Lower leg skin (tissue), 4 donors: ENCODE data around the gene SOAT2. TPM values are rescaled to one million over a fixed set of nuclear protein-coding genes. Genes with fewer than 3 reads are reported as not detected.

Experiments used
- DNase-seq, 2 donors: peaks; one replicate each; pipeline ENCODE4 v3.0.0-alpha.2; 2019; ENCODE audit warnings: low spot score in 2 of 2
- H3K4me3 ChIP-seq: fragments of 200-600 bp; sonication (generic); 2 replicates; pipeline ENCODE4 v1.5.1; 2017; ENCODE audit warnings: mild to moderate bottlenecking, low read depth; ENCODE audit not compliant: poor library complexity, severe bottlenecking
- POLR2A ChIP-seq, 2 donors: fragments of 450-650 bp; IDR thresholded peaks; one replicate each; pipeline ENCODE4 v1.6.1; 2016 to 2017; ENCODE audit warnings: antibody characterized with exemption in 2 of 2, mild to moderate bottlenecking in 1 of 2, moderate library complexity in 1 of 2
- WGBS, 2 donors: methylation state at CpG; one replicate each; pipeline ENCODE4 v1.1.5; 2018; 5-methylcytosine and 5-hydroxymethylcytosine counted together
- intact Hi-C: fragments of 100-400 bp; cut with DNase I; formaldehyde crosslinking; loops from one replicate; pipeline ENCODE4 v1.15.0; 2023; ENCODE audit warnings: low total_unique reads
- total RNA-seq, 4 donors: library from RNA; depleted of rRNA; stranded (reverse); fragments of >200 nt; gene quantifications; one replicate each; pipeline ENCODE4 v1.1.0, GENCODE V29; 2016
- TF ChIP-seq, protein P1 (sequence below), 3 donors: fragments of 450-650 bp; IDR thresholded peaks; one replicate each; pipeline ENCODE4 v1.5.1; 2016; ENCODE audit warnings: antibody characterized with exemption in 3 of 3, mild to moderate bottlenecking in 3 of 3, moderate library complexity in 2 of 3

SOAT2 gene
- total RNA-seq, 4 donors from 2014 or later: 0.26 to 0.63 TPM; not detected in 2

DNA sequence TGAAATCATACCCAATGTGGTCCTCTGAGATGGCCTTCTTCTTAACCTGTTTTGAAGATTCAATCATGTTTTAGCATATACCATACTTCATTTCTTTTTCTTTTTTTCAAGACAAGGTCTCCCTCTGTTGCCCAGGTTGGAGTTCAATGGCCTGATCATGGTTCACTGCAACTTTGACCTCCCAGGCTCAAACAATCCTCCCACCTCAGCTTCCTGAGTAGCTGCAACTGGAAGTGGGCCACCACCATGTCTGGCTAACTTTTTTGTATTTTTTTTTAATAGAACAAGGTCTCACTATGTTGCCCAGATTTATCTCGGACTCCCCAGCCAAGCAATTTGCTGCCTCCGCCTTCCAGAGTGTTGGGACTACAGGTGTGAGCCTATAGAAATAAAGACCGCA lies 30.4 kb downstream of the SOAT2 start:
- no peak for DNase-seq
- 75% methylated on average over 3 of the region's 3 CpGs for WGBS, 2 donors
- TF ChIP-seq POLR2A (IDR thresholded peaks at IDR 0.05): no peak
- TF ChIP-seq, protein P1, sequence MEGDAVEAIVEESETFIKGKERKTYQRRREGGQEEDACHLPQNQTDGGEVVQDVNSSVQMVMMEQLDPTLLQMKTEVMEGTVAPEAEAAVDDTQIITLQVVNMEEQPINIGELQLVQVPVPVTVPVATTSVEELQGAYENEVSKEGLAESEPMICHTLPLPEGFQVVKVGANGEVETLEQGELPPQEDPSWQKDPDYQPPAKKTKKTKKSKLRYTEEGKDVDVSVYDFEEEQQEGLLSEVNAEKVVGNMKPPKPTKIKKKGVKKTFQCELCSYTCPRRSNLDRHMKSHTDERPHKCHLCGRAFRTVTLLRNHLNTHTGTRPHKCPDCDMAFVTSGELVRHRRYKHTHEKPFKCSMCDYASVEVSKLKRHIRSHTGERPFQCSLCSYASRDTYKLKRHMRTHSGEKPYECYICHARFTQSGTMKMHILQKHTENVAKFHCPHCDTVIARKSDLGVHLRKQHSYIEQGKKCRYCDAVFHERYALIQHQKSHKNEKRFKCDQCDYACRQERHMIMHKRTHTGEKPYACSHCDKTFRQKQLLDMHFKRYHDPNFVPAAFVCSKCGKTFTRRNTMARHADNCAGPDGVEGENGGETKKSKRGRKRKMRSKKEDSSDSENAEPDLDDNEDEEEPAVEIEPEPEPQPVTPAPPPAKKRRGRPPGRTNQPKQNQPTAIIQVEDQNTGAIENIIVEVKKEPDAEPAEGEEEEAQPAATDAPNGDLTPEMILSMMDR (IDR thresholded peaks at IDR 0.05): no peak
- intact Hi-C loops: no loop called here
- H3K4me3 ChIP-seq: no peak overlapping the region

DNA sequence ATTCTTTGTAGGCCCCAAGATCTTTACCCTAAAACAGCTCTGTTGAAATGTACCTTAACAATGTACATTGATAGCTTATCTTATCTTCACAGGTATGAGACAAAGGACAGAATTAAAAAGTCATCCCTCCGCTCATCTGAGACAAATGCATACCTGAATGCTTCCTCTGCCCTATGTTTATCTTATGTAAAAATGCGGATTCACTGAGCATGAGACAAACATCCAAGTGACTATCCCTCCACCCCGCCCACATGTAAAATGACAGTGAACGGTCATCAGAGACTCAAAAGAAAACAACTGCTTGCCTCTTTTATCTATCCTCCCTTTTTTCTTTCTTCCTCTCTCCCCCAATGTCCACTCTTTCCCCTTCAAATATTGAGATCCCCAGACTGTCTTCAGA lies 40.1 kb downstream of the SOAT2 start:
- intact Hi-C loops: no loop called here
- DNase-seq: no peak
- H3K4me3 ChIP-seq: no peak overlapping the region
- TF ChIP-seq, protein P1 (IDR thresholded peaks at IDR 0.05): no peak
- TF ChIP-seq POLR2A (IDR thresholded peaks at IDR 0.05): no peak
- WGBS, 2 donors: 89 to 93% methylated on average over 4 of the region's 4 CpGs

DNA sequence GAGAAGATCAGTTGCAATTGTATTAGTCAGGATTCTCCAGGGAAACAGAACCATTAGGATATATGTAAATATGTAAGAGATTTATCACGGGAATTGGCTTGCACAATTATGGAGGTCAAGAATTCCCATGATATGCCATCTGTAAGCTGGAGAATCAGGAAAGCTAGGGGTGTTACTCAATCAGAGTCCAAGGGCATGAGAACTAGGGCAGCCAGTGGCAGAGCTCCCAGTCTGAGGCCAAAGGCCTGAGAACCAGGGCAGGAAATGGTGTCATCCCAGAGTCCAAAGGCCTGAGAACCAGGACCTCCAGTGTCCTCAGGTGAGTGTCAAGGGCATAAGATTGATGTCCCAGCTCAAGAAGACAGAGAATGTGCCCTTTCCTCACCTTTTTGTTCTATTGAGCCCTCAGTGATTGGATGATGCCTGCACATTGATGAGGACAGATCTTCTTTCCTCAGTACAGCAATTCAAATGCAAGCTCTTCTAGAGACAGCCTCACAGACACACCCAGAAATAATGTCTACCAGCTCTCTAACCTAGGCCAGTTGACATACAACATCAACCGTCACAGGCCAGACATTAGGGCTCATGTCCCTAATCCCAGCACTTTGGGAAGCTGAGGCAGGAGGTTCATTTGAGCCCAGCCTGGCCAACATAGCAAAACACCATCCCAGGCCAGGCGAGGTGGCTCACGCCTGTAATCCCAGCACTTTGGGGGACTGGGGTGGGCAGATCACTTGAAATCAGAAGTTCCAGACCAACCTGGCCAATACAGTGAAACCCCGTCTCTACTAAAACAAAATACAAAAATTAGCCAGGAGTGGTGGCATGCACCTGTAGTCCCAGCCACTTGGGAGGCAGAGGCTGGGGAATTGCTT lies 42.3 kb downstream of the SOAT2 start:
- WGBS, 2 donors: 90 to 91% methylated on average over 5 of the region's 5 CpGs
- no peak overlapping the region for H3K4me3 ChIP-seq
- peak in 1 of 2 donors; percentile 49 for DNase-seq
- TF ChIP-seq, protein P1 (IDR thresholded peaks at IDR 0.05): no peak
- no peak for TF ChIP-seq POLR2A (IDR thresholded peaks at IDR 0.05)
- intact Hi-C loops: no loop called here

DNA sequence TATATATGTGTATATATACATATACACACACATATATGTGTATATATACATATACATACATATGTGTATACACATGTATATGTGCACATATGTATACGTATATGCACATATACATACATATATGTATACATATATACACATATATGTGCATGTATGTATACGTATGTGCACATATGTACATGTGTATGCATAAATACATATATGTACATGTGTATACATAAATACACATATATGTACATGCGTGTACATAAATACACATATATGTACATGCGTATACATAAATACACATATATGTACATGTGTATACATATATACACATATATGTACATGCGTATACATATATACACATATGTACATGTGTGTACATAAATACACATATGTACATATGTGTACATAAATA lies 43.9 kb downstream of the SOAT2 start:
- WGBS, 2 donors: 84 to 90% methylated on average over 5 of the region's 5 CpGs
- intact Hi-C loops: no loop called here
- DNase-seq: no peak
- H3K4me3 ChIP-seq: no peak overlapping the region
- TF ChIP-seq, protein P1 (IDR thresholded peaks at IDR 0.05): no peak
- no peak for TF ChIP-seq POLR2A (IDR thresholded peaks at IDR 0.05)

DNA sequence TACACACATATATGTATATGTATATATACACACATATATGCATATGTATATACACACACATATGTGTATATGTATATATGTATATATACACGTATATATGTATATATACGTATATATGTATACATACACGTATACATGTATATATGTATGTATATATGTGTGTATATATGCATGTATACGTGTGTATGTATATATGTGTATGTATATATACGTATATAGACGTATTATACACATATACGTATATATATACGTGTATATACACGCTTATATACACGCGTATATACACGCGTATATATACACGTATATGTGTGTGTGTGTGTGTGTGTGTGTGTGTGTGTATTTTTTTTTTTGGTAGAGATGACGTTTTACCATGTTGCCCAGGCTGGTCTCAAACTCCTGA lies 44.4 kb downstream of the SOAT2 start:
- WGBS, 2 donors: 89% methylated on average over 15 of the region's 15 CpGs
- H3K4me3 ChIP-seq: no peak overlapping the region
- no peak for DNase-seq
- TF ChIP-seq, protein P1 (IDR thresholded peaks at IDR 0.05): no peak
- TF ChIP-seq POLR2A (IDR thresholded peaks at IDR 0.05): no peak
- intact Hi-C loops: no loop called here
